Measurements from ENCODE around the gene SLC12A3.

Gene SLC12A3, protein sequence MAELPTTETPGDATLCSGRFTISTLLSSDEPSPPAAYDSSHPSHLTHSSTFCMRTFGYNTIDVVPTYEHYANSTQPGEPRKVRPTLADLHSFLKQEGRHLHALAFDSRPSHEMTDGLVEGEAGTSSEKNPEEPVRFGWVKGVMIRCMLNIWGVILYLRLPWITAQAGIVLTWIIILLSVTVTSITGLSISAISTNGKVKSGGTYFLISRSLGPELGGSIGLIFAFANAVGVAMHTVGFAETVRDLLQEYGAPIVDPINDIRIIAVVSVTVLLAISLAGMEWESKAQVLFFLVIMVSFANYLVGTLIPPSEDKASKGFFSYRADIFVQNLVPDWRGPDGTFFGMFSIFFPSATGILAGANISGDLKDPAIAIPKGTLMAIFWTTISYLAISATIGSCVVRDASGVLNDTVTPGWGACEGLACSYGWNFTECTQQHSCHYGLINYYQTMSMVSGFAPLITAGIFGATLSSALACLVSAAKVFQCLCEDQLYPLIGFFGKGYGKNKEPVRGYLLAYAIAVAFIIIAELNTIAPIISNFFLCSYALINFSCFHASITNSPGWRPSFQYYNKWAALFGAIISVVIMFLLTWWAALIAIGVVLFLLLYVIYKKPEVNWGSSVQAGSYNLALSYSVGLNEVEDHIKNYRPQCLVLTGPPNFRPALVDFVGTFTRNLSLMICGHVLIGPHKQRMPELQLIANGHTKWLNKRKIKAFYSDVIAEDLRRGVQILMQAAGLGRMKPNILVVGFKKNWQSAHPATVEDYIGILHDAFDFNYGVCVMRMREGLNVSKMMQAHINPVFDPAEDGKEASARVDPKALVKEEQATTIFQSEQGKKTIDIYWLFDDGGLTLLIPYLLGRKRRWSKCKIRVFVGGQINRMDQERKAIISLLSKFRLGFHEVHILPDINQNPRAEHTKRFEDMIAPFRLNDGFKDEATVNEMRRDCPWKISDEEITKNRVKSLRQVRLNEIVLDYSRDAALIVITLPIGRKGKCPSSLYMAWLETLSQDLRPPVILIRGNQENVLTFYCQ

DNA sequence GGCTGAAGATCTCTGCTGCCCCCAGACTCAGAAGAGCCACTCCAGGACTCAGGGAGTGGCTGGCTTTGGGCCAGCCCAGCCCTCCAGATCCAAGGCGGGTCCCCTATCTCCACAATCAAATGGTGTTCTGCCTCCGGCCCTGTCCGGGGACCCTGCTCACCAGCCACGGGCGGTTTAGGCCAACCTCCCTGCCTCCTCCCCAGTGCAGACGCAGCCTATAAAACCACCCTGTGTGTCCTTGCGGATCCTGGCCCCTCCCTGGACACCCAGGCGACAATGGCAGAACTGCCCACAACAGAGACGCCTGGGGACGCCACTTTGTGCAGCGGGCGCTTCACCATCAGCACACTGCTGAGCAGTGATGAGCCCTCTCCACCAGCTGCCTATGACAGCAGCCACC is at the start of gene SLC12A3:
TSS of gene SLC12A3 (plus strand) at position 248 of the 400 bp plus-strand sequence. CDS start at position 277, 29 bp downstream.
- no peak for DNase-seq (ENCODE audit: low spot score)

DNA sequence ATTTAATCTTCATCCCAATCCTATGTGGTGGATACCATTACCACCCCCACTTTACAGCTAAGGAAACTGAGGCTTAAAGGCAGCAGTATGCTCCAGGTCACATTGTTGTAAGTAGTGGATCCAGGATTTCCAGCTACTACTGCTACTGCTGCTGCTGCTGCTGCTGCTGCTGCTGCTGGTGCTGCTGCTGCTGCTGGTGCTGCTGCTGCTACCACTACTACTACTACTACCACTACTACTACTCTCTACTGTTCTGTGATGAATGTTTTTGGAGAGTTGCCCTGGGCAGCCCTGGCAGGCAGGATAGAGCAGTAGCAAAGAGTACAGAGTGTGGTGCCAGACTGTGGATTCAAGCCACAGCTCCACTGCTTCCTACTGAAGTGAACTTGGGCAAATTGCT is 49.3 kb upstream of the SLC12A3 start:
- DNase-seq (ENCODE audit: low spot score) = no peak

DNA sequence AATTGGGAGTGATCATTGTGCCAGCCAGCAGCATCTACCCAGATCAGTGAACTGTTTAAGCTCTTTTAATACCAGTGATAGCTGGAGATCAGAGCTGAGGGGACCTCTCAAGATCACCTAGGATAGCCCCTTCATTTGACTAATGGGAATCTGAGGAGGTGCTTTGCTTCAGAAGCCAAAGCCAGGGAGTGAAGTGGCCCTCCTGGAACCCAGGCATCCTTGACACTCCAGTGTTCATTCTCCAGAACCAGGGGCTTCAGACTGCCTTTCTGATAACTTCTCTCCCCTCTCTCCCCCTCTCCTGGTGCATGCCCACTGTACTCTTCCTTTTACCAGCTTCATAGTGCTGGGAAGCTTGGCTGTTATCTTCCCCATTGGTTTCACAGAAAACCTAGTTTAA is 48.0 kb upstream of the SLC12A3 start:
- no peak for DNase-seq (ENCODE audit: low spot score)

DNA sequence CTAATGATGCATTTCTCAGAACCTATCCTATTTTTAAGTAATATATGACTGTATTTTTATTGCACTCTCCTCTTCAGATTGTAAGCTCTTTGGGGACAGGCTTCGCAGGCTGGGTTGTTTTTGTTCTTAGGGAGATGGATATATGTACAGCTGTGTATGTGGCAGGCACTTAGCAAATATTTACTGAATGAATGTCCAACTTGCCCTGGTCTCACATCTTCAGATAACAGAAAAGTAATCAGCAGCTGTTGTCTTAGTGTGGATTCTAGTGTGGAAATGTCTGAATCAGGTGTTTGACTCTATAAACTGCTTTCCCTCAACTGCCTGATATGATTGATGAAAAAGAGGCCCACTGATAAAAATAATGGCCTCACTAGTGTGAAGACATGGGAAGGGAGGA is 47.1 kb upstream of the SLC12A3 start:
- no peak for DNase-seq (ENCODE audit: low spot score)

DNA sequence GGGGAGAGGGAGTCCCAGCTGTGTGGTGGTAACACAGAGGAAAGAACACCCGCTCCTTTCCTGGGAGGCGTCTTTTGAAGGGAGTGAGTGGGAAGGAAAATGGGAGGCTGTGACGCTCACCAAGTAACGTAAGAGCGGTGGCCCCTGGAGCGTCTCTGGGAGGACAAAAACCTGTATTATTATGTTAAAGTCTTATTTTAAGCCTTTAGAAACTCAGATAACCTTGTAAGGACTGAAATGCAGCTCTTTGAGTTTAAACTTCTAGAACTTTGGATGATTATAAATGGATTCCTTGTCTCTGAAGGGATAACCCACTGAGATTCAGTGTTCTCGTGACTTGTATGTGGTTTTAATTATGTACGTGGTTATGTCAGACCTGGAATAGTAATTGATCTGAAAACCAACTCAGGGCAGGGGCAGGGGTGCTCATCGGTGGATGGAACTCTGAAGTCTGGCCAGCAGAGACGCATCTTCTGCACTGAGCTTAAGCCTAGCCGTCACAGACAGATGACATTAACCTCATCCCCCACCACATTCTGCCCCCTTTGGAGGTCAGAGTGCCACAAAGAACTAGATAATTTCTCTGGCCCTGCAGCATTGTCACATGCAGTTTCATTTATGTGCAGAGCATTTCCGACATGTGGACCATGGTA is 41.8 kb upstream of the SLC12A3 start:
- no peak for DNase-seq (ENCODE audit: low spot score)

DNA sequence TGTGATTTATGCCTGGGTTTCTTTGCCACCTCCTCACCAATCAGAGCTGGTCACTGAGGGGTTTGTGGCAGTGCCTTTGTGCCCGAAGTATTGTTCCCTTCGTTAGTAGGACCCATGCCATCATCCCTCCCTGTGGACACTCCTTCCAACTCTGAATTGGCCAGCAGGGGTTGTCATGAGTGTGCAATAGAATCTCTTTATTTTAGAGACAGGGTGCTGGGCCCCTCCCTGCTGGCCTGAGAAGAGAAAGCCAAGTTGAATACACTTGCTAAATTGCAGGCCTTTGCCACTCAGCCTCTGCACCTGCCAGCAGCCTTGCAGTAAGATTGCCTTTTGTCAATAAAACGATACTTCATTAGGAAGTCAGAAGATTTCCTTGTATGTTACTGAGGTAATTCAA is 40.7 kb upstream of the SLC12A3 start:
- no peak for DNase-seq (ENCODE audit: low spot score)

DNA sequence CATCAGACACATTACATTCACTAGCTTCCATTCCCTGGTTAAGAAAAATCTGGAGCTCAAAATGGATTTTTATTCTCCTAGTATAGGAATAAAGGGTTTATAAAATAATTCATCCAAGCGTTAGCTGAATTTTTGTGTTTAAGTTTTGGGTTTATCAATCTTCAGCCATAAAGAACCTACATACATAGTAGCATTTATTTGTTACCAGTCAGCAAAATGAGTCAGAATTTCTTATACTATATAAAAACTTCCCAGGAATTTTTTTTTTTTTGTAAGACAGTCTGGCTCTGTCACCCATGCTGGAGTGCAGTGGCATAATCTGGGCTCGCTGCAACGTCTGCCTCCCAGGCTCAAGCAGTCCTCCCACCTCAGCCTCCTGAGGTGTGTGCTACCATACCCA is 40.2 kb upstream of the SLC12A3 start:
- DNase-seq (ENCODE audit: low spot score) = no peak

DNA sequence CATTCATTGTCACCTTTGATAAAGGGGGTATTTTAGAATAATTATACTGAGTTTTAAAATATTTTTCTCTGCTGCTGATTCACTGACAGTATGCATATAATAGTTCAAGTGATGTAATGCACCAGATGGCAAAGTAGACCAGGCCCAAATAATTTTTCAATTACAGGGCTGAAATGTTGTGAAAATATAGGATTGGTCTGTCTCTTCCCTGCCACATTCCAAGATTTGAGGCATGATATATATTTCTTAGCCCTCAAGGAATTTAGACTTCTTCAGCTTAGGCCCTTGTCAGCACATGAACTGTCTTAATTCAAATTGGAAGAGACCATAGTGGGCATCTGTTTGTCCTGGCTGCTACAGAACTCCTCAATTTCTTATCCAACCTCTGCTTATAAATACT is 39.2 kb upstream of the SLC12A3 start:
- no peak for DNase-seq (ENCODE audit: low spot score)

DNA sequence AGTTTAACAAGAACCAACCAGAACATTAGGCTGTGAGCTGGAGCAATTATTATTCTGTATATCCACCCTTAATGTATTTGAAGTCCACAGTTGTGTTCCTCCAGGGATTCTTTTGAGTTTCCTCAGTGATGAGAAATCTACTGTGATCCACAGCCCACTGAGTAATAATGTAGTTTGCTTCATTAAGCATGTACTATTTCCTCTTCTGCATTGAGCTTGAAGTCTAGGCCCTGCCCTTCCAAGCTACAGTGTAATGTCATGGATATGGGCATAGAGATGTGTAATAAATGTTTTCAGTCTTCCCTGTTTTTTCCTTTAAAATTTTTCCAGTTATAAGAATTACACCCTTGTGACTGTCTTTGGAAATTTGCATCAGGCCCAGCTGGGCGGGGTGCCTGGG is 36.4 kb upstream of the SLC12A3 start:
- DNase-seq (ENCODE audit: low spot score) = no peak

DNA sequence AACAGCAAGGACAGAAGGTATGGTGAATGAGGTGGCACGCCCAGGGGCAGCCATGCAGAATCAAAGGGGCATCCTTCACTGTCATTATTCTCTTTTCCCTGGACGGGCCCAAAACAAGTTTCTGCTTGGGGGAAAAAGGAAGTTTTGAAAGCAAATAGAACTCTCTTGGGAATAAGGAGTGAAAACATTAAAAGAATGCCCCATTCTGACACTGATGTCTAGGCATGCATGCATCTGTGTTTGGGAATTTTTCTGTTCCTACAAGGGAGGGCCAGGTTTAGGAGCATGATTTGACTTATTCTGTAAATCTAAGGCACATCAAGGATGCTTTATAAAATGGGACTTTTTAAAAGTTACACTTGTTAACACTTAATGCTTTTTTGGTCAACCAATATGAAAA is 34.3 kb upstream of the SLC12A3 start:
- no peak for DNase-seq (ENCODE audit: low spot score)

DNA sequence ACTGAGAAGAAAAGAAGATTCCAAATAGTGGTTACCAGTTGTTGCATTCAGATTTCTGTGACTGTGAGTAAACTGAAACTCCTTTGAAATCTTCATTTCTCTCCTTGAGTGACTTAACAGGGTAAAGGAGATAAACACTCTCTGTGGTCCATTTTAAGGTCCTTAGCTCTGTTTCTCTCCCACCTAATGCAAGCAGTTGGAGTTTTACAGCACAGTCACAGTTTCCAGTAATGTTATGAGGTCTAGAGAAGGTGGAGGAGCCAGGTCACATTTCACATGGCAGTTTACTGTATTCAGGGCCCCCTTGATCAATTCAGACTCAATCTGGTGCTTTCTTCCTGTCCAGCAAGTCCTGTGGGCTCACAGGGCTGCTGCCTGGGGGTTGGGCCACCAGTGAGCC is 32.2 kb upstream of the SLC12A3 start:
- no peak for DNase-seq (ENCODE audit: low spot score)

DNA sequence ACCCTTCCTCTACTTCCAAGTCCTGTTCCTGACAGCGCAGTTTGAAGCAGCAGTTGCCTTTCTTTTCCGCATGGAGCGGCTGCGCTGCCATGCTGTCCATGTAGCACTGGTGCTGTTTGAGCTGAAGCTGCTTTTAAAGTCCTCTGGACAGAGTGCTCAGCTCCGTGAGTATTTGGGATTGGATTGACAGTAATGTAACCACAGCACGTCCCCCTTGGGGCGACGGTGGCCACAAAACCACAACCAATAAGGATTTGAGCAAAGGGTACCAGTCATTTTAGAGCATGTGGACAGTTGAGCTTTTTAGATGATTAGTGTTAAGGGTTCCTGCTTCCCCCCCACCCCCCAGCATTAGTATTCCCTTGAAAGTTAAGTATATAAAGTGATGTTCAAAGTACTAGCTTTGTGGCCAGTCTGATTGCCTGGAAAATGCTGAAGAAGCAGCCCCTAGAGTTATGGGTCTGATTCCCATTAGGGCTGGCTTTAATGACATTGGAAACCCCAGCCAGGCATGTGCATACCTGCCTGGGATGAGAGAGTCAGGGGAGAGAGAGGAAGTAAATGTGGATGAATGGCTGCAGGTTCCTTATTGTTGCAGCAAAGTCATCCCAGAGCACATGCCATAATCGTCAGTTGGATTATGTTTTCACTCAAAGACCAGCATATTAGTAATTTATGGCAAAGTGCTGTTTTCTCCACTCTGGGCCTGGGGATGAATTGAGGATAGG is 31.6 kb upstream of the SLC12A3 start:
- DNase-seq (ENCODE audit: low spot score) = no peak

DNA sequence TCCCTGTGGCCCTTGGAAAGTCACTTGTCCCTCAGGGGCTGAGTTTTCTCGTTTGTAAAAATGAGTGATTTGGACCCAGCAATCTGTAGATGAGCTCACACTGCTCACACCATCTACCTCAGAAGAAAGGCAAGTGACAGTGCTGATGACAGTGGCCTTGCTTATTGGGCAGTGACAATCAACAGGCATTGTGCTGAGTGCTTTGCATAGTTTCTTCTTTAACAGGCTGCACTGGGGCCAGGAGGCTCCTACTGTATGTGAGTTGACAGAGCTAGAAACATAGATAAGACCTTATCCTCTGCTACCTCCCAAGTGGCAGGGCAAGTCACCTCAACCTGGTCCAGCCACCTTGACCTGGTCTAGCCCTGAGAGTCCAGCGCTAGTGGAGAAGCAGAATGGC is 29.7 kb upstream of the SLC12A3 start:
- DNase-seq (ENCODE audit: low spot score) = no peak

DNA sequence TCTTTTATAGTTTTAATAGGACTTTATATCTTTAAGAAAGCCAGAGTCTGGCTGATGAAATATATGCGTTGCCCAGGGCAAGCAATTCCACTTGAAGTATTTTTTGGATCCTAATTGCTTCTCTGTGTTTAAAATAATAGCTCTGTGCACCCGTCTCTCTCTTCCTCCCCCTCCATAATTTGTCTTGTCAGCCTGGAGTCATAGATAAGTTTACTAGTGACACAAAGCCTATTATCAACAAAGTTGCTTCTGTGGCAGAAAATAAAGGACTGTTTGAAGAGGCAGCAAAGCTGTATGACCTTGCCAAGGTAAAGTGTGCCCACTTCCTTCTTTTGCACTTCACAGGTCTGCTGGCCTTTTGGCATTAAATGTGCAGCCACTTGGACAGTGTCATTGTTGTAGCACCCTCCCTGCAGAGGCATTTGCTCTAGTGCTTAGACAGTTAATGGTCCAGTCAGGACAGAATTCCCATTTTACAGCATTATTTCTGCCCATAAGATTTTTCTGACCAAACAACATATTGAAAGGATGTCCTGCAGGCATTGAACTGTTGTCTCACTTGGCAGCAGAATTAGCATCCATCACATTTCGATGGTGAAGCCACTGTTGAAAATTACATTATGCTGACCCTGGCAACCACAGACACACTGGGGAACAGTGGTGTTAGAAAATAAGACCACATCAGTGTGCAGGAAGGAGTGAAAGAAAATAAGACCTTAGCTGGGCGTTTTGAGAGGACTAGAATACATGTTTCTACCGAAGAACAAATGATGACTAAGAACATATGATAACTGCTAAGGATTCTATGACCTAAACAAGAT is 28.4 kb upstream of the SLC12A3 start:
- DNase-seq (ENCODE audit: low spot score) = no peak

DNA sequence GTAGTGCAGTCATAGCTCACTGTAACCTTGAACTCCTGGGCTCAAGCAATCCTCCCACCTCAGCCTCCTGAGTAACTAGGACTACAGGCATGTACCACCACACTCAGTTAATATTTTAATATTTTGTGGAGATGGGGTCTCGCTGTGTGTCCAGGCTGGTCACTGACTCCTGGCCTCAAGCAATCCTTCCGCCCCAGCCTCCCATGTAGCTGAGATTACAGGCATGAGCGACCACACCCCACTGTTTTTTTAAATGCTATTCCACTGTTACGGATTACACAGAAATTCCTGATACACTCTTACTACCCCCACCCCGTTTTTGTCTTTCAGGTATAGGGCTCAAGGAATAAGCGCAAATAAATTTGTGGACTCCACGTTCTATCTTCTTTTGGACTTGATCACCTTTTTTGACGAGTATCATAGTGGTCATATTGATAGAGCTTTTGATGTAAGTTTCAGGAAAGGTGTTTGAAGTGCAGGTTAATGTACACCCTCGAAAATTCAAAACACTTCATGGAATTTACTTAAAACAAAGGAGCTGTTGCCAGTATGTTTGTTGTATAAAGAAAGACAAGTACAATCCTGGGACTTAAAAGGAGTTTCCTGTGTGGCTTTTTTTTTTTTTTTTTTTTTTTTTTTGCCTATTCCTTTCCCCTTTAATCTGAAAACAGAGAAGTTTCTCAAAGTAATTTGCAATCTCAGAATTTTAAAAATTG is 26.2 kb upstream of the SLC12A3 start:
- no peak for DNase-seq (ENCODE audit: low spot score)

DNA sequence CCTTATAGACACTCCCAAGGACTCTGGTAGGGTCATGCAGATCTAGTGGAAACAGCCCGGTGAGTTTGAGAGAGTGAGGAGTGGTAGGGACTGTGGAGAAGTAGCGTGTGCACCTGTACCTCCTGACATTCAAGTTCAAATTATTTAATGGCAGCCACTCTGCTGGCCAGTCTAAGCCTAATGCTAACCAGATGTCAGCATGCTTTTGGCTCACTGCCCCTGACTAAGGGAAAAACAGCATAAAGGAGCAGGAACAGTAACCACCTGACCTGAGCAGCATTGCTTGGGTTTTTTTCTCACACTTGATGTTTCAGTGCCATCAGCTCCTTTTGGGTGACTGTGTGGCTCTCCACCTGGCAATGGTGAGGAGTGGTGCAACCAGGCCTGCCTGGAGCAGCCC is 23.8 kb upstream of the SLC12A3 start:
- no peak for DNase-seq (ENCODE audit: low spot score)

DNA sequence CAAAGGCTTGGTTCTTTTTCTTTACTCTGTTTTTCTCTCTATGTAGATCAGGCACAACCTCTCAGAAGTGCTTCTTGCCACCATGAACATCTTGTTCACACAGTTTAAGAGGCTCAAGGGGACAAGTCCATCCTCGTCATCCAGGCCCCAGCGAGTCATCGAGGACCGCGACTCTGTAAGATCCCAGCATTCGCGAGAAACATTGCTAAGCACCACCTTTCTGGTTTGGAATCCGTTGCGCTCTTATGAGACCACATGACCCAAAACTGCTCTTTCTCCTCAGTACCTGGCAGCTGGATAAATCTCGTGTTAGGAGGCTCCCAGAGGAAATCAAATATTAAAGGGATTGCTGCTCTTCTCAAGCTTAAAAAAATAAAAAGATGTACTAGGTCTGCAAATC is 23.3 kb upstream of the SLC12A3 start:
- DNase-seq (ENCODE audit: low spot score) = no peak

DNA sequence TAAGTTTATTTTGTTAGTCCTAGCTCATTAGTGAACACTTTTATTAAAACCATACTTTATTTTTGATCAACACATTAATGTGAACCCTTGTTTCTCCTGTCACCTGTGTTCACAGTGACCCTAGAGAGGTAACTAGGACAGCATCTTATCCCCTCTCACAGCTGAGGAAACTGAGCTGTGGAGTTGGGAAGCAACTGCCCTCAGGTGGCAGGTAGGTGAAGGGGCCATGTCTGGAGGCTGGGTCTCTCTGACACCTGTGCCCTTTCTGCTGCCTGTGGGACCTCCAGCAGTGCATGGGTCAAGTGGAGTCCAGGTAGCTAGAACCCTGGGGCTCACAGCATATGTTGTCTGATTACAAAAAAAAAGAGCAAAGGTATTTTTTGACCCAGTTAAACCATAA is 22.9 kb upstream of the SLC12A3 start:
- DNase-seq (ENCODE audit: low spot score) = no peak

DNA sequence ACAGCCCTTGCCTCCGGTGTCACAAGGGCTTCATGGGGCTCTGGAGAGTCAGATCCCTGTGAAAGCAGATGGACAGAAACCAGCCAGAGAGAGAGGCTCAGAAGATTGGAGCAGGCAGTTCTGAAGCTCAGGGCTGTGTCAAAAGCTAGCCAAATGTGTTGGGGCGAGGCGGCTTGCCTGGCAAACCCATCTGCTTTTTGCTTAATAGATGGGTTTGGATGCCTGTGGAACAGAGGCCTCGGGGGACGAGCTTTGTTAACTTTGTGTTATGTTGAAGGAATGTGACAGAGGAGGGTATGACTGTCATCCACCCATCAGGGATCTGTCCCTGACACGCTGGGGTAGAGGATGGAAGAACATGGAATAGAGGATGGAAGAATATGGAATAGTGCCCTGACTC is 21.0 kb upstream of the SLC12A3 start:
- no peak for DNase-seq (ENCODE audit: low spot score)

DNA sequence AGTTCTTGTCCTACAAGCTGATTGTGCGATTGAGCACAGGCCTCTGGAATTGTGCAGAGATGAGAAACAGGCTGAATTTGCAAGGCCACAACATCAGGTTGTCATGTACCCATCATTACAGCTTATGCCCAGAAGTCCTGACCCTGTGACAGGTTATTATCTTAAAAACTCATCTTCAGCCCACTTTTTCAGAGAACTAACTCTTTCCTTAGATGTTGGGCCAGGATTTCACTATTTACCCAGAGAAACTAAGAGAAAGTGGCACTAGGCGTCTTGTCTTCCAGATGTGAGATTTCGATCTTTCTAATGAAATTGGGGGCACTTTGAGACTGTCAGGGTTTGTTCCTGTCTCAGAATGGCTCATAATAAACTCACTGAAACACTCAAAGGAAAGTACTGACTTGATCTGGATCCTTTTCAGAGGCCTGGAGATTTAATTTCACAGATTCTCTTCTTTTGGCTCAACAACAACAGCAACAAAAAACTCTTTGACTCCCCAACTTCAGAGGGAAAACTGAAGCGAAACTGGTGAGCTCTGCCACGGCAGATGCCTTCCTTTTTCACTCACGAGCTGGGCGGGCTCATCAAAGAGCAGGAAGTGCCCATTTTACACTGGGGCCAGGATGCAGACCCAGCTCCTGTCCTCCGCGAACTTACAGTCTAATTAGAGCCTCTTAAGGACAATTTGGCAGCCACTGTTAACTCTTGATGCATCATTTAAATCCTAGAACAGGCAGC is 17.7 kb upstream of the SLC12A3 start:
- DNase-seq (ENCODE audit: low spot score) = peak; percentile 11

All from CD4-positive, alpha-beta T cell treated with Interleukin-2 at 100 ng/mL for 4 hours (primary cell).